HUES6 (cell line): ENCODE measurements around the gene UBXN6.

ENCODE experiments used
- H3K27ac ChIP-seq: 2 replicates; pipeline ENCODE4 v1.7.0; 2013; ENCODE audit warnings: low read depth, mild to moderate bottlenecking, low read length, inconsistent platforms
- H3K27me3 ChIP-seq: 2 replicates; pipeline ENCODE4 v1.6.1; 2013; ENCODE audit warnings: low read length; ENCODE audit not compliant: control insufficient read depth, insufficient read depth
- H3K36me3 ChIP-seq: 2 replicates; pipeline ENCODE4 v1.6.1; 2013; ENCODE audit warnings: low read length; ENCODE audit not compliant: control insufficient read depth, insufficient read depth
- H3K4me1 ChIP-seq: 2 replicates; pipeline ENCODE4 v1.6.1; 2013; ENCODE audit warnings: low read length; ENCODE audit not compliant: control insufficient read depth, insufficient read depth
- H3K4me3 ChIP-seq: 2 replicates; pipeline ENCODE4 v1.5.1; 2013; ENCODE audit warnings: low read depth, low read length
- H3K9ac ChIP-seq: one replicate; pipeline ENCODE4 v1.6.1; 2013; ENCODE audit warnings: mild to moderate bottlenecking, low read length
- H3K9me3 ChIP-seq: 2 replicates; pipeline ENCODE4 v1.6.1; 2013; ENCODE audit warnings: low read depth, low read length; ENCODE audit not compliant: control insufficient read depth, insufficient read depth

Gene UBXN6

GRCh38 chr19:4453232-4454179 lies 4.1 kb downstream of the UBXN6 start:
- Histone ChIP-seq H3K4me1 (peaks cover 14% of the 10 kb centered on the region), H3K4me3 (no peak overlapping the region), H3K9ac (no peak overlapping the region), H3K27me3 (no peaks in the 10 kb centered on the region), H3K9me3 (no peaks in the 10 kb centered on the region), H3K27ac (no peak overlapping the region), H3K36me3 (peaks cover 30% of the 10 kb centered on the region)

- peaks cover 40% of the 10 kb centered on the region for H3K36me3 ChIP-seq
Observed at GRCh38 chr19:4452230-4452990, 5.2 kb downstream of the UBXN6 start.

GRCh38 chr19:4449639-4450028 lies 8.0 kb downstream of the UBXN6 start:
- Histone ChIP-seq H3K27me3 (no peaks in the 10 kb centered on the region), H3K27ac (no peak overlapping the region), H3K36me3 (peaks cover 65% of the 10 kb centered on the region)

More at GRCh38 chr19:4452230-4452990, 5.2 kb downstream of the UBXN6 start:
- Histone ChIP-seq H3K4me3 (no peak overlapping the region), H3K9me3 (no peaks in the 10 kb centered on the region), H3K4me1 (peaks cover 14% of the 10 kb centered on the region), H3K27ac (no peak overlapping the region), H3K9ac (no peak overlapping the region), H3K27me3 (no peaks in the 10 kb centered on the region)

GRCh38 chr19:4449022-4449638 lies 8.5 kb downstream of the UBXN6 start:
- peaks cover 70% of the 10 kb centered on the region for H3K36me3 ChIP-seq
- H3K9me3 ChIP-seq: no peaks in the 10 kb centered on the region
- H3K27me3 ChIP-seq: no peaks in the 10 kb centered on the region
- H3K4me3 ChIP-seq: no peak overlapping the region
- H3K4me1 ChIP-seq: no peaks in the 10 kb centered on the region
- H3K27ac ChIP-seq: no peak overlapping the region
- no peak overlapping the region for H3K9ac ChIP-seq

More at GRCh38 chr19:4449639-4450028, 8.0 kb downstream of the UBXN6 start:
- no peaks in the 10 kb centered on the region for H3K9me3 ChIP-seq
- no peak overlapping the region for H3K4me3 ChIP-seq
- no peak overlapping the region for H3K9ac ChIP-seq
- no peaks in the 10 kb centered on the region for H3K4me1 ChIP-seq

- Histone ChIP-seq H3K4me3 (no peak overlapping the region), H3K9me3 (no peaks in the 10 kb centered on the region), H3K27me3 (no peaks in the 10 kb centered on the region), H3K36me3 (peaks cover 77% of the 10 kb centered on the region), H3K27ac (no peak overlapping the region), H3K4me1 (no peaks in the 10 kb centered on the region), H3K9ac (no peak overlapping the region)
Observed at GRCh38 chr19:4448147-4448985, 9.2 kb downstream of the UBXN6 start.

GRCh38 chr19:4447327-4448146 lies 10.1 kb downstream of the UBXN6 start:
- Histone ChIP-seq H3K27ac (no peak overlapping the region), H3K9me3 (no peaks in the 10 kb centered on the region), H3K36me3 (peaks cover 77% of the 10 kb centered on the region), H3K27me3 (no peaks in the 10 kb centered on the region), H3K4me1 (no peaks in the 10 kb centered on the region), H3K4me3 (no peak overlapping the region), H3K9ac (no peak overlapping the region)

DNA sequence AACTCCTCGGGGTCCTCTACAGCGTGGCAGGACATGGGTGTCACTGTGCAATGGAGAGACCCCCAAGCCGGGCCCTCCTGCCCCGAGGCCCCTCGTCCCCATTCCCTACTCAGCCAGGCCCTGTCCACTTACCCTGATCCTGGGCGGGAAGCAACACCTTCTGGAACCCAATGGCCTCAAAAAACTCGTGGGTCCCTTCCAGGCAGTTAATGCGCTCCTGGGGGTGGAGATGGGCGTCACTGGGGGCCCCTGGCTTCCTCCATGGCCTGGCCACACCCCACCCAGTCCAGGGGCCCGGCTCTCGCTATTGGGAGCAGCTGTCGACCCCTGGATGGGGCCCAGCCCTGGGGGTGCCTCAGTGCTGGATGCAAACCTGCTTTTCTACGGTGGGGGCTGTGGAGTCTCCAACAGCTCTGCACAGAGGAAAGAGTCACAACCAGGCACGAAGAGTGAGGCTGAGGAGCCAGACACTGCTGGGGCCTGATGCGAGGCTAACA lies 10.8 kb downstream of the UBXN6 start:
- Histone ChIP-seq H3K4me3 (no peak overlapping the region), H3K9me3 (no peaks in the 10 kb centered on the region), H3K36me3 (peaks cover 79% of the 10 kb centered on the region), H3K27me3 (no peaks in the 10 kb centered on the region), H3K4me1 (no peaks in the 10 kb centered on the region), H3K27ac (peak overlapping the region; percentile 16; the same call in 1 of the 2 replicates), H3K9ac (peak overlapping the region; percentile 12)

DNA sequence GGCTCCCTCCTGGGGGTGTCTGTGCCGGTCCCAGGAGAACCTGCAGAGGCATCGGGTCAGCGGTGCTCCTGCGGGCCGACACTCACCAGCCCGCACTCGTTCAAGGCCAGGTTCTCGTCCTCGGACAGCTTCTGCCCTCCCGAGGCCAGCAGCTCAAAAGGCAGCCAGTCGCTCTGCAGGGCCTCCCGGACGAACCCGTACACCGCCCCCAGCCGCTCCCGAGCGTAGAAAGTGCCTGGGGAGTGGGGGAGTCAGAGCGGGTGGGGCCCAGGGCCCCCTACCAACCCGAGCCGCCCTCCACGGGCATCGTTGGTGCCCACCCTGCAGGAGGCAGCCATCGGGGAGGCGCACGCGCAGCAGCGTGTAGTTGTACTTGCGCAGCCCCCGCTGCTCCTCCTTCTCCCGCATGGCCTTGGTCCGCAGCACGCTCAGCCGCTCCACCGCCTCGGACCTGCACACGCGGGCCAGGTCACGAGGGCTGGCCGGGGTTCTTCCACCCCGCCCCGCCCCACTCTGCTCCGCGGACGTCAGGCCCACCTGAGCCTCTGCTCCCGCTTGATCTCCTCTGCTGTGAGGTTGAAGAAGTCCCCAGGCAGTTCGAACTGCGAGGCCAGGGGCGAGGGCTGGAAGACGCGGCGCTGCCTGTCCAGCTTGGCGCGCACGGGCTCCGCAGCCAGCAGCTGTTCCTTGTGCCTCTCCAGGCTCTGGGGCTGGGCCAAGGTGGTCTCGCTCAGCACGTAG lies 11.5 kb downstream of the UBXN6 start:
- Histone ChIP-seq H3K27me3 (no peaks in the 10 kb centered on the region), H3K36me3 (peaks cover 76% of the 10 kb centered on the region), H3K9ac (peak overlapping the region; percentile 12), H3K27ac (no peak overlapping the region), H3K4me1 (no peaks in the 10 kb centered on the region), H3K4me3 (no peak overlapping the region), H3K9me3 (no peaks in the 10 kb centered on the region)
